Peyer's patch (tissue), 4 donors: ENCODE data around the gene CNTN5. TPM values are rescaled to one million over a fixed set of nuclear protein-coding genes. Genes with fewer than 3 reads are reported as not detected.

Source experiments
- DNase-seq, 3 donors: peaks; one replicate each; pipeline ENCODE4 v3.0.0-alpha.2; 2017 to 2019
- H3K27ac ChIP-seq, 4 donors: fragments of 200-600 bp; sonication (generic); one replicate each; pipeline ENCODE4 v1.5.1; 2016 to 2019
- H3K27me3 ChIP-seq, 2 donors: fragments of 200-600 bp; sonication (generic); one replicate each; pipeline ENCODE4 v1.5.1; 2019
- H3K36me3 ChIP-seq, 3 donors: fragments of 200-600 bp; sonication (generic); one replicate each; pipeline ENCODE4 v1.5.1; 2016 to 2019
- H3K4me1 ChIP-seq, 4 donors: fragments of 200-600 bp; sonication (generic); one replicate each; pipeline ENCODE4 v1.5.1; 2016 to 2019
- H3K4me3 ChIP-seq, 4 donors: fragments of 200-600 bp; sonication (generic); 1 replicate in 3 of 4; 2 replicates in 1 of 4; pipeline ENCODE4 v1.5.1; 2016 to 2019; ENCODE audit warnings: mild to moderate bottlenecking in 1 of 4
- H3K9me3 ChIP-seq, 4 donors: fragments of 200-600 bp; sonication (generic); one replicate each; pipeline ENCODE4 v1.5.1; 2016 to 2019; ENCODE audit warnings: mild to moderate bottlenecking in 1 of 4
- CTCF ChIP-seq, 6 experiments: fragments of 450-650 bp in 4 of 6; fragments of 200-600 bp in 2 of 6; sonication (generic) in 1 of 6; IDR thresholded peaks; one replicate each; pipeline ENCODE4 v1.5.1; 2017 to 2019; ENCODE audit warnings: antibody characterized with exemption in 6 of 6, mild to moderate bottlenecking in 3 of 6, moderate library complexity in 1 of 6
- POLR2A ChIP-seq, 2 donors: fragments of 450-650 bp; IDR thresholded peaks; one replicate each; pipeline ENCODE4 v1.5.1; 2017; ENCODE audit warnings: antibody characterized with exemption in 2 of 2, mild to moderate bottlenecking in 2 of 2, moderate library complexity in 2 of 2
- total RNA-seq, 4 donors: library from RNA; depleted of rRNA; stranded (reverse); fragments of >200 nt; gene quantifications; one replicate each; pipeline ENCODE4 v1.1.0, GENCODE V29; 2016

Gene CNTN5
- total RNA-seq, 4 donors from 2014 or later: not detected

DNA sequence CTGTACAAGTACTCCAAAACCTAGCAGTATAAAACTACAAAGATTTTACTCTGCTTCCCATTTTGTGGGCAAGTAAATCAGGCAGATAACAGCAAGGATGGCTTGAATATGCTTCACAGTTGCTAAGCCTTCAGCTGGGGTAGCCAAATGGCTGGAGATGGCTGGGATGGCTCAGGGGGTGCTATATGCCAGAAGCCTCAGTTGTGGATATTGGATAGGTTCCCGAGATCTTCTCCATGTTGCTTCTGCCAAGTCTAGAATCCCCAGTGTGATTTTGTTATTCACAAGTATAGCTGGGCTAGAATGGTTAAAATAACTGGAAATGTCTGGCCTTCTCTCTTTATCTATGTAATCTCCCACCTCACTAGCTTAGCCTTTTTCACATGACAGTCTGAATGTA lies 1194.0 kb downstream of the CNTN5 start:
- Histone ChIP-seq H3K27me3 (no peaks in the 10 kb centered on the region), H3K4me3 (no peak overlapping the region), H3K4me1 (no peaks in the 10 kb centered on the region), H3K27ac (no peak overlapping the region), H3K36me3 (no peaks in the 10 kb centered on the region), H3K9me3 (no peaks in the 10 kb centered on the region)
- no peak for TF ChIP-seq POLR2A (IDR thresholded peaks at IDR 0.05)
- no peak for TF ChIP-seq CTCF (IDR thresholded peaks at IDR 0.05)
- no peak for DNase-seq

DNA sequence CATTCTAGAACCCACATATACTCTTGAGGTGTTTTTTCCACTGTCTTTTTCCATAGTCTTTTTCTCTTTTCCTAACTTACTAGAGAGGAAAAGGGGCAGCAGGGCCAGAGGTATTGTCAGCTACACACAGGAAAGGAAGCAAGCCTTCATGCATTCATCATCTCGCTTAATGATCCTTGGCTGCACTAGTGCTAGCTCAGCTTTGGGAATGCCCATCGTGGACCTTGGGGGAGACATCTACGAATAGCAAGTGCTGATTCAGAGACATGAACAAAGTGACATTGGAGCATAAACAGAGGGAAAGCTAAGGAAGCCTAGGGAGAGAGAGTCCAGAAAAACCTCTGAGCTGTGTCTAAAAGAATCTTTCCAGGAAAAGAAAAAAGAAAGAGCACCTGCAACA lies 1200.1 kb downstream of the CNTN5 start:
- TF ChIP-seq CTCF (IDR thresholded peaks at IDR 0.05): no peak
- no peak for TF ChIP-seq POLR2A (IDR thresholded peaks at IDR 0.05)
- no peaks in the 10 kb centered on the region for H3K4me1 ChIP-seq
- H3K4me3 ChIP-seq: no peak overlapping the region

GRCh38 chr11:100221791-100222190 lies 1201.0 kb downstream of the CNTN5 start:
- Histone ChIP-seq H3K36me3 (no peaks in the 10 kb centered on the region), H3K4me3 (no peak overlapping the region), H3K27me3 (no peaks in the 10 kb centered on the region), H3K27ac (no peak overlapping the region), H3K9me3 (no peaks in the 10 kb centered on the region), H3K4me1 (no peaks in the 10 kb centered on the region)
- no peak for DNase-seq
- no peak for TF ChIP-seq POLR2A (IDR thresholded peaks at IDR 0.05)
- TF ChIP-seq CTCF (IDR thresholded peaks at IDR 0.05): no peak

More for the DNA sequence above, 1200.1 kb downstream of the CNTN5 start:
- Histone ChIP-seq H3K27ac (no peak overlapping the region), H3K9me3 (no peaks in the 10 kb centered on the region), H3K27me3 (no peaks in the 10 kb centered on the region), H3K36me3 (no peaks in the 10 kb centered on the region)
- no peak for DNase-seq

- no peak overlapping the region for H3K27ac ChIP-seq
- H3K4me3 ChIP-seq: no peak overlapping the region
- H3K36me3 ChIP-seq: no peaks in the 10 kb centered on the region
- H3K27me3 ChIP-seq: no peaks in the 10 kb centered on the region
- no peaks in the 10 kb centered on the region for H3K9me3 ChIP-seq
- H3K4me1 ChIP-seq: no peaks in the 10 kb centered on the region
- no peak for TF ChIP-seq POLR2A (IDR thresholded peaks at IDR 0.05)
- TF ChIP-seq CTCF (IDR thresholded peaks at IDR 0.05): no peak
- DNase-seq: no peak
These were observed 1203.8 kb downstream of the CNTN5 start for GRCh38 chr11:100224541-100225034.

- Histone ChIP-seq H3K9me3 (no peaks in the 10 kb centered on the region), H3K4me1 (no peaks in the 10 kb centered on the region), H3K27ac (no peak overlapping the region), H3K4me3 (no peak overlapping the region), H3K36me3 (no peaks in the 10 kb centered on the region), H3K27me3 (no peaks in the 10 kb centered on the region)
- DNase-seq: no peak
- no peak for TF ChIP-seq POLR2A (IDR thresholded peaks at IDR 0.05)
- no peak for TF ChIP-seq CTCF (IDR thresholded peaks at IDR 0.05)
These were observed 1208.3 kb downstream of the CNTN5 start for GRCh38 chr11:100229086-100229485.

DNA sequence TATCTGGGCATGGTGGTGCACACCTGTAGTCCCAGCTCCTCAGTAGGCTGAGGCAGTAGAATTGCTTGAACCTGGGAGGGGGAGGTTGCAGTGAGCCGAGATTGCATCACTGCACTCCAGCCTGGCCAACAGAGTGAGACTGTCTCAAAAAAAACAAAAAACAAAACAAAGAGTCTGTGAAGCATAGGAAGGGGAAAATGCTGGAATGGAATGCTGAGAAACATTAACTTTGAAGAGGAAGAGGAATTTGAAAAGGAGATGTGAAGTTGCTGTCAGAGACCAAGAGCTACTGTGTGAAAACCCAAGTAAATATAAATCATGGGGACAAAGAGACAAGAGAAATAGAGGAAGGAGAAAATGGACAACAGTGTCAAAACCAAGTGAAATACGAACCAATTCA lies 1211.3 kb downstream of the CNTN5 start:
- TF ChIP-seq CTCF (IDR thresholded peaks at IDR 0.05) (no peak), POLR2A (IDR thresholded peaks at IDR 0.05) (no peak)
- no peak for DNase-seq
- H3K36me3 ChIP-seq: no peaks in the 10 kb centered on the region
- no peaks in the 10 kb centered on the region for H3K9me3 ChIP-seq
- no peak overlapping the region for H3K4me3 ChIP-seq
- H3K27me3 ChIP-seq: no peaks in the 10 kb centered on the region
- no peak overlapping the region for H3K27ac ChIP-seq
- H3K4me1 ChIP-seq: no peaks in the 10 kb centered on the region
